BJ (cell line): Measurements from ENCODE around the gene NINJ2. TPM values are rescaled to one million over a fixed set of nuclear protein-coding genes. Genes with fewer than 3 reads are reported as not detected.

Experiments
- CTCF ChIA-PET: fragments of 350-600 bp; formaldehyde crosslinking; extraction: SDS; loops from one replicate; lab custom pipeline; 2021; ENCODE audit warnings: antibody characterized with exemption, inconsistent platforms; lab: Yijun Ruan, JAX
- POLR2A ChIA-PET: fragments of 300-600 bp; sonication (Branson Sonifier 250); formaldehyde crosslinking; extraction: SDS; loops from one replicate; lab custom pipeline; 2021; ENCODE audit warnings: antibody characterized with exemption; lab: Charles Lee
- DNase-seq: peaks from one replicate; pipeline ENCODE4 v3.0.0-alpha.2; 2011; ENCODE audit warnings: low read depth
- H3K27me3 ChIP-seq: 2 replicates; pipeline ENCODE4 v1.6.0; 2011; ENCODE audit warnings: low read length; ENCODE audit not compliant: control insufficient read depth, insufficient read depth
- H3K36me3 ChIP-seq: 2 replicates; pipeline ENCODE4 v1.5.1; 2011; ENCODE audit warnings: low read length; ENCODE audit not compliant: control insufficient read depth, insufficient read depth
- H3K4me3 ChIP-seq: 2 replicates; pipeline ENCODE4 v1.5.1; 2011; ENCODE audit warnings: low read depth, mild to moderate bottlenecking, control low read depth, low read length
- polyA plus RNA-seq: library from polyadenylated mRNA; depleted of rRNA; stranded (reverse); fragments of >200 nt; gene quantifications from 2 replicates; pipeline ENCODE4 v1.2.3, GENCODE V29; 2011
- TF ChIP-seq, protein P1 (sequence below): IDR thresholded peaks from 2 replicates; pipeline ENCODE4 v1.5.1; 2011; ENCODE audit warnings: low read depth, mild to moderate bottlenecking, control low read depth, inconsistent platforms, low read length, moderate library complexity; ENCODE audit not compliant: insufficient read depth

Gene NINJ2
- polyA plus RNA-seq, 1 experiment: 0.32 TPM

DNA sequence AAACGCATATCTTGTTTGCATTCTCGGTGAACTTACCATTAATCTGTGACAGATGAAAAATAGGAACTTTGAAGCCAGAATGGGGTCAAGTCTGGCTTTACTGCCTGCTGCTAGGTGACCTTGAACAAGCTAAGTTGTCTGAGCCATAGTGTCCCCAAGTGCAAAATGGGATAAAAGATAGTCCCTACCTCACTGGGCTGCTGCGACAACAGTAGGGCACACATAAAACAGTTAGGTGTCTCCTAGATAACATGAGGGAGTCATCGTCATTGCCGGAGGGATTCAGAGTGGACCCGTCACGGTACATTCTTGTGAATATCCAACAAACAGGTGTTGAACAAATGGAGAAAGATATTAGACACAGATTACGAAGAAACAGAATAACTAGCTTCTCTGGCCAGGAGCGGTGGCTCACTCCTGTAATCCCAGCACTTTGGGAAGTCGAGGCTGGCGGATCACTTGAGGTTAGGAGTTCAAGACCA, 71.2 kb downstream of the NINJ2 start:
- no peaks in the 10 kb centered on the region for H3K36me3 ChIP-seq
- TF ChIP-seq, protein P1, sequence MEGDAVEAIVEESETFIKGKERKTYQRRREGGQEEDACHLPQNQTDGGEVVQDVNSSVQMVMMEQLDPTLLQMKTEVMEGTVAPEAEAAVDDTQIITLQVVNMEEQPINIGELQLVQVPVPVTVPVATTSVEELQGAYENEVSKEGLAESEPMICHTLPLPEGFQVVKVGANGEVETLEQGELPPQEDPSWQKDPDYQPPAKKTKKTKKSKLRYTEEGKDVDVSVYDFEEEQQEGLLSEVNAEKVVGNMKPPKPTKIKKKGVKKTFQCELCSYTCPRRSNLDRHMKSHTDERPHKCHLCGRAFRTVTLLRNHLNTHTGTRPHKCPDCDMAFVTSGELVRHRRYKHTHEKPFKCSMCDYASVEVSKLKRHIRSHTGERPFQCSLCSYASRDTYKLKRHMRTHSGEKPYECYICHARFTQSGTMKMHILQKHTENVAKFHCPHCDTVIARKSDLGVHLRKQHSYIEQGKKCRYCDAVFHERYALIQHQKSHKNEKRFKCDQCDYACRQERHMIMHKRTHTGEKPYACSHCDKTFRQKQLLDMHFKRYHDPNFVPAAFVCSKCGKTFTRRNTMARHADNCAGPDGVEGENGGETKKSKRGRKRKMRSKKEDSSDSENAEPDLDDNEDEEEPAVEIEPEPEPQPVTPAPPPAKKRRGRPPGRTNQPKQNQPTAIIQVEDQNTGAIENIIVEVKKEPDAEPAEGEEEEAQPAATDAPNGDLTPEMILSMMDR: no peak
- peaks cover 8% of the 10 kb centered on the region for H3K27me3 ChIP-seq
- no peak for DNase-seq
- CTCF ChIA-PET: interaction anchor here (0.8 to 2.0 kb wide), 3 partner anchors 11 to 161 kb away, joined by 3 to 8 read pairs (median 3); no protein-coding TSS in a partner anchor
- POLR2A ChIA-PET: no interaction called here
- H3K4me3 ChIP-seq: no peak overlapping the region

DNA sequence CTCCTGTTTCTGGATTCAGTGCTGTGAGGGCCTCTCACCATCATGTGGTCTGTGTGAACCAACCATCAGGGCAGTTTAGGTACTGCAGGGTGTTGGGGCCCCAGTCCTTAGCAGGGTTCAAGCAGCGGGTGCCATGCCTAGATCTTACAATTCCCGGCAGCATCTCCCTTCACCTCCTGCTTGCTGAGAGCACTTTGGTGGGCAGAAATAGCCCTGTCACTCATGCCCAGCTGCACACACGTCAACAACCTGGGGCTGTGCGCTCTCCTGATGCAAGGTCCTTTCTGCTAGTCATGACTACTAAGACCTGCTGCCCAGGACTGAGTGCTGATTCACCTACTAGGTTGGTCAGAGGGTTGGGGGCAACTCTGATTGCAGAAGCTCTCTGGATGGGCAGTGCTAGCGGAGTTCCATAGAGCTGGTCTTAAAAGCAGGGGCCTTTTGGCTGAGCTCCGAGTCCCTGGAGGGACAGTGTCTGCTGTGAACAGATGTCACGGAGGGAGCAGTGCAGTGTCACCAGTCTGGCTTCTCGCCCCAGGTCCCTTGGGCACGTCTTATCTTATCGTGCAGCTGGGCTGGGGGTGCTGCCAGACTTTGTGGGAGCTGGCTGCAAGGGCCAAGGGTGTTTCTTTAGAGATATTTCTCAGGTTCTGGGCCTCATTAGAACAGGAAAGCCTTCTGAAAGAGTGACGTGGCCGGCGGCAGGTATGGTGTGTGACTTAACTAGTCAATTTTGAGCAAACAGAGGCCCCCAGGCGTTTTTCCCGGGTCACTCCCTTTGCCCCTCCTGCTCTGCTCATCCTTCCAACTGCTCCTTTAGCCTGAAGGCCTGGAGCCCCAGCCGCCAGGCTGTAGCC, 71.8 kb downstream of the NINJ2 start:
- Histone ChIP-seq H3K4me3 (no peak overlapping the region), H3K27me3 (peaks cover 11% of the 10 kb centered on the region; the same call in 1 of the 2 replicates), H3K36me3 (no peaks in the 10 kb centered on the region)
- CTCF ChIA-PET: interaction anchor here (0.8 to 2.0 kb wide), 4 partner anchors 7 to 16 kb away, joined by 3 to 8 read pairs (median 3); no protein-coding TSS in a partner anchor
- TF ChIP-seq, protein P1: no peak
- POLR2A ChIA-PET: no interaction called here
- no peak for DNase-seq

DNA sequence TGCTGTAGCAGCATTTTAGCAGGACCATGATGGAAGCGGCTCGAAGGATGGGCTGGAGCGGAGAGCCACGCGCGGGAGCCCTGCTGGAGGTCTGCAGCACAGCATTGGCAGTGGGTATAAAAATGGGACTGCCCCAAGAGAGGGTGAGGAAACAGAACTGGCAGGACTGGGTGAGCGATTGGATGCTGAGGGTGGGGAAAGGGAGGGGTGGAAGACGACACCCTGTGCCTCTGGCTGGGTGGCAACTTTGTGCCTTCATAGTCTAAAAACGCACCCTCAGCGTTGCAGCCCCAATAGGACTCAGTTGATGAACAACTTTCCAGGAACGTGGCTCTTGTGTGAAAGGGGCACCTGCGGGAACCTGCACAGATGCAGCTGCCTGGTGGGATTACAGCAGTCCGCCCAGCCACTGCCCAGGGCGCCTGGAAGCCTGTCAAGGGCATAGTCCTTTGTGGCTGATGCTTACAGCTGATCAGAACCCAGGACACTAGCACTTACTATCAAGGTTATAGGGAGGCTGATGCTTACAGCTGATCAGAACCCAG, 73.0 kb downstream of the NINJ2 start:
- no peak overlapping the region for H3K4me3 ChIP-seq
- ChIA-PET CTCF (interaction anchor here (1.0 to 1.2 kb wide), 2 partner anchors 8 to 15 kb away, joined by 3 read pairs; no protein-coding TSS in a partner anchor), POLR2A (no interaction called here)
- H3K27me3 ChIP-seq: peaks cover 11% of the 10 kb centered on the region; the same call in 1 of the 2 replicates
- no peak for DNase-seq
- TF ChIP-seq, protein P1: no peak
- H3K36me3 ChIP-seq: no peaks in the 10 kb centered on the region

DNA sequence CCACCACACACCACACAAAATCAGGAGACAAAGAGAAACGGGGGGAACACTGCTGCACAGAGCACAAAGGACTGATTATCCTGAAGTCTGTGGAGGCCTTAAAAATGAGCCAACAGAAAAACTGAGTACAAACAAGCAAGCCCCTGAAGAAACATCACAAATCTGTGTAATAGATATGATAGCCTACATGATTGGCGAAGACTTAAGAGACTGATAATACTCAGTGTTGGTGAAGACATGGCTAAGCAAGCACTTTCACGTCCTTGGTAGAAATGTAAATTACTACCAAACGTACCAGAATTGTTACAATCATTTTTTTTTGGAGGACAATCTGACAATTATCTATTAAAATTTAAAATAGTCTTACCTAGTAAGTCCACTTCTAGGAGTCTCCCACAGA, 74.6 kb downstream of the NINJ2 start:
- no peak for DNase-seq
- ChIA-PET POLR2A (no interaction called here), CTCF (interaction anchor here (0.7 kb wide), 1 partner anchor 26 kb away, joined by 3 read pairs; no protein-coding TSS in a partner anchor)
- Histone ChIP-seq H3K36me3 (no peaks in the 10 kb centered on the region), H3K27me3 (peaks cover 11% of the 10 kb centered on the region; the same call in 1 of the 2 replicates), H3K4me3 (no peak overlapping the region)
- TF ChIP-seq, protein P1: no peak

DNA sequence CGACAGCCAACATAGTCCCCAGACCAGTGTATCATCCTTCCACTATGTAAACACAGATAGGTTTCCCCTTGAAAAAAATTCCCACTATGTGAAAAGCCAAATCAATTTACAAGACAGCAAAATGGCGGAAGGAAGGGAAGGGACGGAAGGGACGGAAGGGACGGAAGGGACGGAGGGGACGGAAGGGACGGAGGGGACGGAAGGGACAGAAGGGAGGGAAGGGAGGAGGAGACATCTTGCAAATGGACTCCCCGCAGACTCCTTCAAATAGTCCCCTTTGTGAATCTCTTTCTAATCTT, 75.3 kb downstream of the NINJ2 start:
- Histone ChIP-seq H3K27me3 (peaks cover 11% of the 10 kb centered on the region; the same call in 1 of the 2 replicates), H3K36me3 (no peaks in the 10 kb centered on the region), H3K4me3 (no peak overlapping the region)
- ChIA-PET CTCF (interaction anchor here (1.0 to 2.2 kb wide), 3 partner anchors 9 to 17 kb away, joined by 3 to 8 read pairs (median 6); no protein-coding TSS in a partner anchor), POLR2A (no interaction called here)
- DNase-seq: no peak
- TF ChIP-seq, protein P1: no peak
